Thyroid gland (tissue), 4 donors: ENCODE data around the gene PRAMEF5. TPM values are rescaled to one million over a fixed set of nuclear protein-coding genes. Genes with fewer than 3 reads are reported as not detected.
"Not testable (repeated sequence)": the region's sequence is repeated elsewhere in the genome, so short reads cannot be mapped to it uniquely, and the experiment has no call there.

ENCODE experiments used
- DNase-seq, 2 donors: peaks; one replicate each; pipeline ENCODE4 v3.0.0-alpha.2; 2019
- H3K27ac ChIP-seq, 3 donors: fragments of 200-600 bp; sonication (generic); 1 replicate in 2 of 3; 2 replicates in 1 of 3; pipeline ENCODE4 v1.5.1; 2016 to 2019; ENCODE audit warnings: mild to moderate bottlenecking in 1 of 3, moderate library complexity in 1 of 3
- H3K27me3 ChIP-seq: fragments of 200-600 bp; sonication (generic); one replicate; pipeline ENCODE4 v1.5.1; 2019
- H3K36me3 ChIP-seq, 2 donors: fragments of 200-600 bp; sonication (generic); one replicate each; pipeline ENCODE4 v1.5.1; 2016 to 2019
- H3K4me1 ChIP-seq, 2 donors: fragments of 200-600 bp; sonication (generic); one replicate each; pipeline ENCODE4 v1.5.1; 2017 to 2019
- H3K4me3 ChIP-seq, 3 donors: fragments of 200-600 bp; sonication (generic); replicated peaks in 1 of 3; 1 replicate in 2 of 3; 2 replicates in 1 of 3; pipeline ENCODE4 v1.5.1; 2016; ENCODE audit warnings: mild to moderate bottlenecking in 1 of 3
- H3K9me3 ChIP-seq: fragments of 200-600 bp; sonication (generic); one replicate; pipeline ENCODE4 v1.5.1; 2017
- WGBS, 2 donors: methylation state at CpG; one replicate each; pipeline ENCODE4 v1.1.5; 2017; 5-methylcytosine and 5-hydroxymethylcytosine counted together
- intact Hi-C: fragments of 100-400 bp; cut with DNase I; formaldehyde crosslinking; loops from one replicate; pipeline ENCODE4 v1.15.1; 2023
- small RNA-seq: library from RNA; depleted of rRNA; stranded (forward); fragments of <200 nt; gene quantifications from one replicate; pipeline ENCODE3, GENCODE V24; 2016
- total RNA-seq, 4 donors: library from RNA; depleted of rRNA; stranded (reverse); fragments of >200 nt; gene quantifications; one replicate each; pipeline ENCODE4 v1.2.3, GENCODE V29; 2016

PRAMEF5 gene
- total RNA-seq, 4 donors from 2014 or later, result not detected

DNA sequence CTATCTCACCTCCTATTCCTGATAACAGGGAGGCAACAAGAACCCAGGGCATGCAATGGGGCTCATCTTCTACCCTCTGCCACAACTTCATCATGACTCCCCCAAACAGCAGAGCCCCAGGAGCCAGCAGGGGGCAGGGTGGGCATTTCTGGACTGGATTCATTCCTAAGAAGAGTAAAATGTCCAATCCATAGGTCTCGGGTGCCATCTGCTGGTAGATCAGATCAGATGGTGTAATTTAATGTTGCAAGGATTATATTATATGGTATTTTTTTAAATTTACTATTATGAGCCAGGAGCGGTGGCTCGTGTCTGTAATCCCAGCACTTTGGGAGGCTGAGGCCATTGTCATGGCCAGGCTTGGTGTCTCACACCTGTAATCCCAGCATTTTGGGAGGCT lies 11.1 kb downstream of the PRAMEF5 start:
- H3K9me3 ChIP-seq, H3K36me3 ChIP-seq, H3K27ac ChIP-seq, DNase-seq, H3K4me3 ChIP-seq, intact Hi-C loops, H3K4me1 ChIP-seq, H3K27me3 ChIP-seq: not testable (repeated sequence)
- 60% methylated on average over 2 of the region's 3 CpGs; no CpG with 5 or more reads in 1 of the 2 donors for WGBS, 2 donors

DNA sequence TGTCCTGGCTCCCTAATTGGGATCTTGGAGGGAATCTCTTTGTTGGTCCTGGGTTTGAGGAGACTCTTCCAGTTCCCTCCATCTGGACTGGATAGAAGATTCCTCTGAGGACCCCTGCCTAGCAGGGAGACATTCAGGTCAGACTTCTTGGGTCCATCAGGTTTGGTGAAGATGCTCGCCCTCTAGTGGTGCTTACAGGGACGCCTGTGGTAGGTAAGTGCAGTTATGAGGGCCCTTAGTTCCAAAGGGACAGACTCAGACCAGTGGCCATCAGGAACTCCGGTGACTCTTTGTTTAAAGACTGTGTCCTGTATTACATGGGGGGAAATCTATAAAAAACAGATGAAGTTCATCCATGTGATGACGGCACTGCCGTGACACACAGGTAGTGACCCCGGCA lies 23.0 kb downstream of the PRAMEF5 start:
- WGBS, 2 donors, result 43% methylated on average over 6 of the region's 6 CpGs; no CpG with 5 or more reads in 1 of the 2 donors
- H3K4me3 ChIP-seq, H3K9me3 ChIP-seq, H3K27ac ChIP-seq, H3K27me3 ChIP-seq, intact Hi-C loops, H3K36me3 ChIP-seq, H3K4me1 ChIP-seq: not testable (repeated sequence)
- peak in 1 of 2 donors; percentile 1 for DNase-seq

DNA sequence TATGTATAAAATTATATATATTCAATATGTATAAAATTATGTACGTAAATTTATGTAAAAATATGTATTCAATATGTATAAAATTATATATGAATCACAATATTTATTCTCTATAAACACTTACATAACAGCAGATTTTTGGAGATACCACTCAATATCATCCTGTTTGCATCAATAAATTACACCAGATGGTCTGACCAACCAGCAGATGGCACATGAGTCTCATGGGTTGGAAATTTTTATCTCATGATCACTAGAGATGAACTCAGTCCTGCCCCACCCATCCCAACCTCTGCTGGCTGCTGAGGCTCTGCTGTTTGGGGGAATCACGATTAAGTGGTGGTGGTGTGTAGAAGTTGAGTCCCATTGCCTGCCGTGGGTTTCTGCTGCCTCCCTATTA lies 25.6 kb downstream of the PRAMEF5 start:
- H3K9me3 ChIP-seq, intact Hi-C loops, H3K4me1 ChIP-seq, DNase-seq, H3K4me3 ChIP-seq, H3K27ac ChIP-seq, H3K27me3 ChIP-seq, H3K36me3 ChIP-seq: not testable (repeated sequence)
- WGBS, 2 donors, result 70 to 87% methylated on average over 3 of the region's 3 CpGs

GRCh38 chr1:13285037-13285436 lies 31.0 kb downstream of the PRAMEF5 start, which contains the start of gene PRAMEF8:
Gene PRAMEF8 (minus strand): TSS chr1:13285137. CDS start chr1:13284091, 1,046 bp downstream.
- DNase-seq, intact Hi-C loops, H3K27me3 ChIP-seq, H3K36me3 ChIP-seq, H3K9me3 ChIP-seq, H3K4me3 ChIP-seq, H3K27ac ChIP-seq, H3K4me1 ChIP-seq: not testable (repeated sequence)
- no CpG with 5 or more reads among the region's 1 CpG for WGBS, 2 donors

GRCh38 chr1:13289030-13289429 lies 35.0 kb downstream of the PRAMEF5 start:
- H3K9me3 ChIP-seq, H3K36me3 ChIP-seq, H3K4me3 ChIP-seq, H3K27ac ChIP-seq, intact Hi-C loops, H3K27me3 ChIP-seq, DNase-seq, H3K4me1 ChIP-seq: not testable (repeated sequence)
- WGBS, 2 donors, result 71 to 80% methylated on average over 1 to 2 of the region's 3 CpGs

- H3K9me3 ChIP-seq, H3K4me1 ChIP-seq, H3K27ac ChIP-seq, DNase-seq, H3K27me3 ChIP-seq, intact Hi-C loops, H3K4me3 ChIP-seq, H3K36me3 ChIP-seq: not testable (repeated sequence)
- WGBS, 2 donors, result 40 to 50% methylated on average over 1 to 2 of the region's 5 CpGs
These were observed 43.4 kb downstream of the PRAMEF5 start for GRCh38 chr1:13297216-13297931.

GRCh38 chr1:13298699-13299098 lies 44.7 kb downstream of the PRAMEF5 start:
- DNase-seq, intact Hi-C loops, H3K9me3 ChIP-seq, H3K27me3 ChIP-seq, H3K36me3 ChIP-seq, H3K4me1 ChIP-seq, H3K4me3 ChIP-seq, H3K27ac ChIP-seq: not testable (repeated sequence)
- no CpG with 5 or more reads among the region's 27 CpGs for WGBS, 2 donors

DNA sequence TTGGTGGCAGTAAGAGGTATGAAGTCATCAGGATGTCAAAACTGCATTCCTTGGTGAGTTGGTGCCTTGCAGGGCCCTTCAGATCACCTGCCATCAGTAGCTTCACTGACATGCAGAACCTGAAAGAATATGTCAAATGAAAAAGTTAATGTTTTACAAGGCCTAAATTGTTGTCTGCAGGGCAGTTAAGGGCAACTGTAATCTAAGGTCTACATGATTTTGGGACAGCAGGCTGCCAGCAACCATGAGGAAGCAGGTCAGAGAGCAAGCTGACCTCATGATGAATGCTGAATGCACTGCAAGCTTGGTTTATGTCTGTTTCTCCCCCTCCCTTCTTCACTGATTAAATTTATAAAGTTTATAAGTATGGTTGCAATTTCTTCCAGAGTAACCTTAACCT lies 48.2 kb downstream of the PRAMEF5 start:
- H3K4me3 ChIP-seq, DNase-seq, H3K27ac ChIP-seq, H3K4me1 ChIP-seq, intact Hi-C loops, H3K9me3 ChIP-seq, H3K36me3 ChIP-seq, H3K27me3 ChIP-seq: not testable (repeated sequence)

GRCh38 chr1:13303239-13303638 lies 49.2 kb downstream of the PRAMEF5 start, which contains the start of gene PRAMEF33:
Gene PRAMEF33 (plus strand): TSS chr1:13303539. CDS start chr1:13305955, 2,416 bp downstream.
- H3K27ac ChIP-seq, H3K9me3 ChIP-seq, H3K4me3 ChIP-seq, H3K4me1 ChIP-seq, DNase-seq, H3K36me3 ChIP-seq, H3K27me3 ChIP-seq, intact Hi-C loops: not testable (repeated sequence)
- WGBS, 2 donors, result no CpG with 5 or more reads among the region's 1 CpG

Small RNA genes within 50 kb of the gene (small RNA-seq; reads per million reads assigned to genes)
- not detected for gene RNU6-771P

Other genes with a start within 250 kb of the PRAMEF5 start
- gene PRAMEF27, start 197.6 kb upstream of the PRAMEF5 start, total RNA-seq, result not detected
- gene HNRNPCL3, start 193.4 kb upstream of the PRAMEF5 start, total RNA-seq, result not detected
- not detected for gene PRAMEF25, start 183.4 kb upstream of the PRAMEF5 start, total RNA-seq
- gene HNRNPCL2, start 137.3 kb upstream of the PRAMEF5 start, total RNA-seq, result not detected
- gene PRAMEF26, start 98.2 kb upstream of the PRAMEF5 start, total RNA-seq, result not detected
- gene HNRNPCL4, start 88.6 kb upstream of the PRAMEF5 start, total RNA-seq, result not detected
- not detected for gene PRAMEF9, start 82.3 kb upstream of the PRAMEF5 start, total RNA-seq
- not detected for gene PRAMEF13, start 52.8 kb upstream of the PRAMEF5 start, total RNA-seq
- gene PRAMEF18, start 28.0 kb upstream of the PRAMEF5 start, total RNA-seq, result not detected
- gene PRAMEF8, start 30.9 kb downstream of the PRAMEF5 start, total RNA-seq, result not detected
- not detected for gene PRAMEF33, start 49.3 kb downstream of the PRAMEF5 start, total RNA-seq
- not detected for gene PRAMEF15, start 61.4 kb downstream of the PRAMEF5 start, total RNA-seq
- gene PRAMEF14, start 92.9 kb downstream of the PRAMEF5 start, total RNA-seq, result not detected
- not detected for gene PRAMEF19, start 117.7 kb downstream of the PRAMEF5 start, total RNA-seq
- gene PRAMEF17, start 135.4 kb downstream of the PRAMEF5 start, total RNA-seq, result not detected
- not detected for gene PRAMEF20, start 156.3 kb downstream of the PRAMEF5 start, total RNA-seq